A549 (cell line): ENCODE results near the gene DCP1A.

Experiments used
- EP300 ChIP-seq, 2 experiments: fragments of >200 bp; sonication (Bioruptor Twin); formaldehyde crosslinking; IDR thresholded peaks; 2 replicates in 1 of 2; 3 replicates in 1 of 2; pipeline ENCODE4 v1.6.1; 2016 to 2017
- ESRRA ChIP-seq: fragments of 150-350 bp; IDR thresholded peaks from 2 replicates; pipeline ENCODE4 v1.6.1; 2014; ENCODE audit warnings: mild to moderate bottlenecking, low read length, borderline replicate concordance
- POLR2A ChIP-seq: IDR thresholded peaks from 2 replicates; pipeline ENCODE4 v1.6.1; 2012; ENCODE audit warnings: mild to moderate bottlenecking, low read length
- ZSCAN20 ChIP-seq: fragments of 250-450 bp; sonication (Bioruptor Pico); IDR thresholded peaks from 2 replicates; pipeline ENCODE4 v1.8.0; 2022; ENCODE audit warnings: mild to moderate bottlenecking, moderate library complexity

DNA sequence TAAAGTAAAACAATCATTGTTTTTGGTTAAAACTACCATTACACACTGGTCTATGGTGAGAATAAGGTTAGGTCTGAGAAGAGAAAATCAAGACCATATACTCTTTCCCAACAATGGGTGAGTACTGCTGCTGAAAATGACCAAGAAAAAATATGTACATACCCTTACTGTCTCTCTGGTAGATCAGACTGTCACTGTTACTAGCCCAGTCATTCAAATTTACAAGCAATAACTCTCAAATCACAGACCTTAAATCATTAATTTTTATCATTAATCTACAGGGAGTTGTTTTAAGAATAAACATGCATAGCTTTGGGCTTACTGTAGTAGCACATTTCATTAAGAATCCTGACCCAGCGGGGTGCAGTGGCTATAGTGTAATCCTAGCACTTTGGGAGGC is 17.4 kb downstream of the DCP1A start:
- no peak for TF ChIP-seq ZSCAN20 (CRISPR knock-in tag)
- no peak for TF ChIP-seq ESRRA
- no peak for TF ChIP-seq EP300 (IDR thresholded peaks at IDR 0.05)
- TF ChIP-seq POLR2A = no peak
